SK-N-SH treated with all-trans-retinoic acid at 6 μM for 48 hours (cell line): ENCODE data around the gene PROZ.

Experiments used
- ARNTL ChIP-seq: fragments of 450-650 bp; formaldehyde crosslinking; IDR thresholded peaks from 2 replicates; pipeline ENCODE4 v1.5.0; 2020; ENCODE audit warnings: low read depth, mild to moderate bottlenecking, moderate library complexity, borderline replicate concordance
- CSDC2 ChIP-seq: fragments of 250-450 bp; sonication (Bioruptor Pico); IDR thresholded peaks from 2 replicates; pipeline ENCODE4 v1.5.0; 2020; ENCODE audit warnings: mild to moderate bottlenecking, moderate library complexity
- ESRRG ChIP-seq: fragments of 250-450 bp; sonication (Bioruptor Pico); IDR thresholded peaks from 2 replicates; pipeline ENCODE4 v1.6.1; 2021; ENCODE audit warnings: mild to moderate bottlenecking
- ISL1 ChIP-seq: fragments of 250-450 bp; sonication (Bioruptor Pico); IDR thresholded peaks from 2 replicates; pipeline ENCODE4 v2.1.2; 2022; ENCODE audit warnings: mild to moderate bottlenecking, moderate library complexity
- OSR1 ChIP-seq: fragments of 250-450 bp; sonication (Bioruptor Pico); IDR thresholded peaks from 2 replicates; pipeline ENCODE4 v1.8.0; 2022; ENCODE audit warnings: moderate library complexity, mild to moderate bottlenecking, inconsistent platforms
- RARB ChIP-seq: fragments of 250-450 bp; sonication (Bioruptor Pico); IDR thresholded peaks from 2 replicates; pipeline ENCODE4 v1.8.0; 2021; ENCODE audit warnings: mild to moderate bottlenecking, moderate library complexity
- TOX ChIP-seq: fragments of 250-450 bp; sonication (Bioruptor Pico); IDR thresholded peaks from 2 replicates; pipeline ENCODE4 v1.8.0; 2021; ENCODE audit warnings: mild to moderate bottlenecking, moderate library complexity, borderline replicate concordance
- ZC3H10 ChIP-seq: fragments of 250-450 bp; sonication (Bioruptor Pico); IDR thresholded peaks from 2 replicates; pipeline ENCODE4 v1.5.1; 2021; ENCODE audit warnings: mild to moderate bottlenecking, moderate library complexity
- ZFP3 ChIP-seq: fragments of 250-450 bp; sonication (Bioruptor Pico); IDR thresholded peaks from 2 replicates; pipeline ENCODE4 v1.5.0; 2020; ENCODE audit warnings: mild to moderate bottlenecking, moderate library complexity
- ZFP30 ChIP-seq: fragments of 450-650 bp; formaldehyde crosslinking; IDR thresholded peaks from 2 replicates; pipeline ENCODE4 v1.5.0; 2022; ENCODE audit warnings: mild to moderate bottlenecking, moderate library complexity
- ZNF8 ChIP-seq: fragments of 450-650 bp; formaldehyde crosslinking; IDR thresholded peaks from 2 replicates; pipeline ENCODE4 v1.5.0; 2020; ENCODE audit warnings: mild to moderate bottlenecking, moderate library complexity
- TF ChIP-seq, protein P1 (sequence below): fragments of 250-450 bp; sonication (Bioruptor Pico); IDR thresholded peaks from 2 replicates; pipeline ENCODE4 v1.8.0; 2020; ENCODE audit warnings: mild to moderate bottlenecking, moderate library complexity, borderline replicate concordance
- TF ChIP-seq, protein P2 (sequence below): fragments of 250-450 bp; sonication (Bioruptor Pico); IDR thresholded peaks from 2 replicates; pipeline ENCODE4 v1.5.0; 2020; ENCODE audit warnings: mild to moderate bottlenecking, moderate library complexity
- TF ChIP-seq, protein P3 (sequence below): fragments of 250-450 bp; sonication (Bioruptor Pico); IDR thresholded peaks from 2 replicates; pipeline ENCODE4 v1.5.1; 2020; ENCODE audit warnings: low read depth, mild to moderate bottlenecking, moderate library complexity

DNA sequence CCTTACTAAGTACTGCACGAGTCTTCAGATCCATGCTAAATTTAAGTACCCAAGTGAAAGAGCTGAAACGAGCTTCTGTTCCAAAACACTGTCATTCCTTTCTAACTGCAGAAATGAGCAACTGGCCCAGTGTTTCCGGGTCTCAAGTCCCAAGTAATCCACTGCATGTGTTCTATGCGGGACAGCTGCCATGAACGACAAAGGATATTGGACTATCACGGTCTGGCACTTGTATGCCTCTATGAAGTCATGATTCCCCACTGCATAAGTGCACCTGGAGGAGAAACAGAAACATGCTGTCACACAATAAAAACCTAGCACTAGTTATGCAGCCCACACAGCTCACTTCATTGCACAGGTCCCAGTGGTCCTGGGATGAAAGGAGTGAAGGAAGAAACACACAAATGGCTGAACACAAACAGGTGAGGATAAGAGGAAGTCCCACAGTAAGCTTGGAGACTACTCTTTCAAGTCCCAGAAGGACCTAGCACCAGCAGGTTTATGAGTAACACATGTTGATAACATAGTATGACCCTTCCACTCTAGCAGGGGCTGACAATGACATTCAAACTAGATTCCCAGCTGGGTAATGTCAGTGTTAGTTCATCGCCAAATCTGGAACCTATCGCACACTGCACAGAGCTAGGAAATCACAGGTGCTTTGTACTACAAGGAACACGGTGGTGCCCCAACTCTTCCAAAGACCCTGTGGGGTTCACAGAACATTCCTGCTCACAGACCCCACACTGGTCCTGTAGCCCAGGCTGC lies 38.7 kb downstream of the PROZ start:
- TF ChIP-seq, protein P1, sequence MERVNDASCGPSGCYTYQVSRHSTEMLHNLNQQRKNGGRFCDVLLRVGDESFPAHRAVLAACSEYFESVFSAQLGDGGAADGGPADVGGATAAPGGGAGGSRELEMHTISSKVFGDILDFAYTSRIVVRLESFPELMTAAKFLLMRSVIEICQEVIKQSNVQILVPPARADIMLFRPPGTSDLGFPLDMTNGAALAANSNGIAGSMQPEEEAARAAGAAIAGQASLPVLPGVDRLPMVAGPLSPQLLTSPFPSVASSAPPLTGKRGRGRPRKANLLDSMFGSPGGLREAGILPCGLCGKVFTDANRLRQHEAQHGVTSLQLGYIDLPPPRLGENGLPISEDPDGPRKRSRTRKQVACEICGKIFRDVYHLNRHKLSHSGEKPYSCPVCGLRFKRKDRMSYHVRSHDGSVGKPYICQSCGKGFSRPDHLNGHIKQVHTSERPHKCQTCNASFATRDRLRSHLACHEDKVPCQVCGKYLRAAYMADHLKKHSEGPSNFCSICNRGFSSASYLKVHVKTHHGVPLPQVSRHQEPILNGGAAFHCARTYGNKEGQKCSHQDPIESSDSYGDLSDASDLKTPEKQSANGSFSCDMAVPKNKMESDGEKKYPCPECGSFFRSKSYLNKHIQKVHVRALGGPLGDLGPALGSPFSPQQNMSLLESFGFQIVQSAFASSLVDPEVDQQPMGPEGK (CRISPR knock-in tag): no peak
- TF ChIP-seq TOX (CRISPR knock-in tag): no peak
- TF ChIP-seq ZNF8 (CRISPR knock-in tag): no peak
- TF ChIP-seq, protein P2, sequence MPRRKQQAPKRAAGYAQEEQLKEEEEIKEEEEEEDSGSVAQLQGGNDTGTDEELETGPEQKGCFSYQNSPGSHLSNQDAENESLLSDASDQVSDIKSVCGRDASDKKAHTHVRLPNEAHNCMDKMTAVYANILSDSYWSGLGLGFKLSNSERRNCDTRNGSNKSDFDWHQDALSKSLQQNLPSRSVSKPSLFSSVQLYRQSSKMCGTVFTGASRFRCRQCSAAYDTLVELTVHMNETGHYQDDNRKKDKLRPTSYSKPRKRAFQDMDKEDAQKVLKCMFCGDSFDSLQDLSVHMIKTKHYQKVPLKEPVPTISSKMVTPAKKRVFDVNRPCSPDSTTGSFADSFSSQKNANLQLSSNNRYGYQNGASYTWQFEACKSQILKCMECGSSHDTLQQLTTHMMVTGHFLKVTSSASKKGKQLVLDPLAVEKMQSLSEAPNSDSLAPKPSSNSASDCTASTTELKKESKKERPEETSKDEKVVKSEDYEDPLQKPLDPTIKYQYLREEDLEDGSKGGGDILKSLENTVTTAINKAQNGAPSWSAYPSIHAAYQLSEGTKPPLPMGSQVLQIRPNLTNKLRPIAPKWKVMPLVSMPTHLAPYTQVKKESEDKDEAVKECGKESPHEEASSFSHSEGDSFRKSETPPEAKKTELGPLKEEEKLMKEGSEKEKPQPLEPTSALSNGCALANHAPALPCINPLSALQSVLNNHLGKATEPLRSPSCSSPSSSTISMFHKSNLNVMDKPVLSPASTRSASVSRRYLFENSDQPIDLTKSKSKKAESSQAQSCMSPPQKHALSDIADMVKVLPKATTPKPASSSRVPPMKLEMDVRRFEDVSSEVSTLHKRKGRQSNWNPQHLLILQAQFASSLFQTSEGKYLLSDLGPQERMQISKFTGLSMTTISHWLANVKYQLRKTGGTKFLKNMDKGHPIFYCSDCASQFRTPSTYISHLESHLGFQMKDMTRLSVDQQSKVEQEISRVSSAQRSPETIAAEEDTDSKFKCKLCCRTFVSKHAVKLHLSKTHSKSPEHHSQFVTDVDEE (CRISPR knock-in tag): no peak
- no peak for TF ChIP-seq CSDC2 (CRISPR knock-in tag)
- TF ChIP-seq ZC3H10 (CRISPR knock-in tag): no peak
- no peak for TF ChIP-seq OSR1
- TF ChIP-seq, protein P3, sequence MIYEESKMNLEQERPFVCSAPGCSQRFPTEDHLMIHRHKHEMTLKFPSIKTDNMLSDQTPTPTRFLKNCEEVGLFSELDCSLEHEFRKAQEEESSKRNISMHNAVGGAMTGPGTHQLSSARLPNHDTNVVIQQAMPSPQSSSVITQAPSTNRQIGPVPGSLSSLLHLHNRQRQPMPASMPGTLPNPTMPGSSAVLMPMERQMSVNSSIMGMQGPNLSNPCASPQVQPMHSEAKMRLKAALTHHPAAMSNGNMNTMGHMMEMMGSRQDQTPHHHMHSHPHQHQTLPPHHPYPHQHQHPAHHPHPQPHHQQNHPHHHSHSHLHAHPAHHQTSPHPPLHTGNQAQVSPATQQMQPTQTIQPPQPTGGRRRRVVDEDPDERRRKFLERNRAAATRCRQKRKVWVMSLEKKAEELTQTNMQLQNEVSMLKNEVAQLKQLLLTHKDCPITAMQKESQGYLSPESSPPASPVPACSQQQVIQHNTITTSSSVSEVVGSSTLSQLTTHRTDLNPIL: no peak
- no peak for TF ChIP-seq ISL1 (CRISPR knock-in tag)
- TF ChIP-seq ARNTL (CRISPR knock-in tag): no peak
- TF ChIP-seq ESRRG (CRISPR knock-in tag): no peak
- no peak for TF ChIP-seq ZFP30 (CRISPR knock-in tag)
- no peak for TF ChIP-seq RARB (CRISPR knock-in tag)
- TF ChIP-seq ZFP3: no peak
